IPS DF 19.7 (cell line): ENCODE measurements around the gene TXNRD2.
"Not testable (repeated sequence)": the region's sequence is repeated elsewhere in the genome, so short reads cannot be mapped to it uniquely, and the experiment has no call there.

Source experiments
- DNase-seq: peaks from one replicate; pipeline ENCODE4 v3.0.0-alpha.2; 2013; ENCODE audit warnings: low read depth, low spot score

TXNRD2 gene

GRCh38 chr22:19948057-19948760 lies 6.6 kb upstream of the TXNRD2 start:
- DNase-seq: no peak

- DNase-seq: no peak
These were observed 1.7 kb upstream of the TXNRD2 start for GRCh38 chr22:19943082-19944026.

- no peak for DNase-seq
These were observed 801 bp upstream of the TXNRD2 start for GRCh38 chr22:19942157-19943081.

- DNase-seq: no peak
These were observed 868 bp downstream of the TXNRD2 start for GRCh38 chr22:19940536-19941364.

GRCh38 chr22:19937616-19938473 lies 3.8 kb downstream of the TXNRD2 start:
- no peak for DNase-seq

GRCh38 chr22:19936513-19936912 lies 5.1 kb downstream of the TXNRD2 start:
- no peak for DNase-seq

- DNase-seq: not testable (repeated sequence)
These were observed 6.4 kb downstream of the TXNRD2 start for GRCh38 chr22:19935123-19935718.

GRCh38 chr22:19933341-19934241 lies 8.0 kb downstream of the TXNRD2 start:
- no peak for DNase-seq

- DNase-seq: no peak
These were observed 9.0 kb downstream of the TXNRD2 start for GRCh38 chr22:19932367-19933206.

- DNase-seq: no peak
These were observed 10.1 kb downstream of the TXNRD2 start for GRCh38 chr22:19931514-19931913.

GRCh38 chr22:19930551-19931486 lies 10.8 kb downstream of the TXNRD2 start:
- DNase-seq: no peak

- DNase-seq: no peak
These were observed 11.8 kb downstream of the TXNRD2 start for GRCh38 chr22:19929586-19930550.

GRCh38 chr22:19928207-19928606 lies 13.4 kb downstream of the TXNRD2 start:
- no peak for DNase-seq

GRCh38 chr22:19927696-19928095 lies 13.9 kb downstream of the TXNRD2 start:
- no peak for DNase-seq

GRCh38 chr22:19926028-19926427 lies 15.6 kb downstream of the TXNRD2 start:
- not testable (repeated sequence) for DNase-seq
